IPS DF 4.7 (cell line): ENCODE results near the gene FHIT.

ENCODE experiments used
- DNase-seq: peaks from one replicate; pipeline ENCODE4 v3.0.0-alpha.2; 2013; ENCODE audit warnings: low spot score; ENCODE audit errors: extremely low read depth

Gene FHIT

GRCh38 chr3:61251174-61251972, at the start of gene FHIT:
TSS of gene FHIT (minus strand) at chr3:61251452.
- peak; percentile 86 for DNase-seq

GRCh38 chr3:61300786-61301185, 49.5 kb upstream of the FHIT start:
- DNase-seq = no peak

- DNase-seq = no peak
Measured at GRCh38 chr3:61300006-61300380, 48.7 kb upstream of the FHIT start.

GRCh38 chr3:61299343-61300005, 48.2 kb upstream of the FHIT start:
- DNase-seq = no peak

GRCh38 chr3:61297821-61298220, 46.6 kb upstream of the FHIT start:
- no peak for DNase-seq

- no peak for DNase-seq
Measured at GRCh38 chr3:61288446-61288845, 37.2 kb upstream of the FHIT start.

GRCh38 chr3:61283876-61284275, 32.6 kb upstream of the FHIT start:
- no peak for DNase-seq

- DNase-seq = no peak
Measured at GRCh38 chr3:61278713-61279112, 27.5 kb upstream of the FHIT start.

GRCh38 chr3:61277411-61277810, 26.2 kb upstream of the FHIT start:
- DNase-seq = no peak

GRCh38 chr3:61269435-61269834, 18.2 kb upstream of the FHIT start:
- no peak for DNase-seq

- DNase-seq = no peak
Measured at GRCh38 chr3:61268644-61269043, 17.4 kb upstream of the FHIT start.

GRCh38 chr3:61264281-61264680, 13.0 kb upstream of the FHIT start:
- no peak for DNase-seq

- DNase-seq = no peak
Measured at GRCh38 chr3:61257148-61257547, 5.9 kb upstream of the FHIT start.

GRCh38 chr3:61253756-61254155, 2.5 kb upstream of the FHIT start:
- no peak for DNase-seq

GRCh38 chr3:61252836-61253235, 1.6 kb upstream of the FHIT start:
- no peak for DNase-seq

- DNase-seq = no peak
Measured at GRCh38 chr3:61250784-61251173, 473 bp downstream of the FHIT start.

GRCh38 chr3:61248496-61248895, 2.8 kb downstream of the FHIT start:
- no peak for DNase-seq

GRCh38 chr3:61247191-61247590, 4.1 kb downstream of the FHIT start:
- DNase-seq = no peak

GRCh38 chr3:61239871-61240270, 11.4 kb downstream of the FHIT start:
- DNase-seq = no peak

- no peak for DNase-seq
Measured at GRCh38 chr3:61237858-61238257, 13.4 kb downstream of the FHIT start.

GRCh38 chr3:61236556-61236955, 14.7 kb downstream of the FHIT start:
- no peak for DNase-seq

GRCh38 chr3:61233746-61234145, 17.5 kb downstream of the FHIT start:
- DNase-seq = no peak

- DNase-seq = no peak
Measured at GRCh38 chr3:61231693-61232092, 19.6 kb downstream of the FHIT start.
